Lower leg skin (tissue), 3 donors: Measurements from ENCODE around the gene KRTAP5-1.

Experiments
- CTCF ChIP-seq, 3 donors: fragments of 450-650 bp; IDR thresholded peaks; one replicate each; pipeline ENCODE4 v1.5.1; 2016; ENCODE audit warnings: antibody characterized with exemption in 3 of 3, mild to moderate bottlenecking in 3 of 3, moderate library complexity in 2 of 3
- POLR2A ChIP-seq, 2 donors: fragments of 450-650 bp; IDR thresholded peaks; one replicate each; pipeline ENCODE4 v1.6.1; 2016 to 2017; ENCODE audit warnings: antibody characterized with exemption in 2 of 2, mild to moderate bottlenecking in 1 of 2, moderate library complexity in 1 of 2

- TF ChIP-seq CTCF (IDR thresholded peaks at IDR 0.05) (no peak), POLR2A (IDR thresholded peaks at IDR 0.05) (no peak)
These were observed 35.4 kb downstream of the KRTAP5-1 start for GRCh38 chr11:1549338-1550330.
